IPS-20b (cell line): ENCODE data around the gene WDR83.
"Not testable (repeated sequence)": the region's sequence is repeated elsewhere in the genome, so short reads cannot be mapped to it uniquely, and the experiment has no call there.

Experiments used
- H3K27ac ChIP-seq: one replicate; pipeline ENCODE4 v1.5.1; 2013; ENCODE audit warnings: low read length
- H3K27me3 ChIP-seq: 2 replicates; pipeline ENCODE4 v1.6.1; 2013; ENCODE audit warnings: mild to moderate bottlenecking, low read length, inconsistent platforms; ENCODE audit not compliant: insufficient read depth
- H3K36me3 ChIP-seq: 2 replicates; pipeline ENCODE4 v1.6.1; 2013; ENCODE audit warnings: low read depth, mild to moderate bottlenecking, inconsistent platforms, low read length, moderate library complexity; ENCODE audit not compliant: insufficient read depth
- H3K4me1 ChIP-seq: 2 replicates; pipeline ENCODE4 v1.6.1; 2013; ENCODE audit warnings: mild to moderate bottlenecking, control low read depth, inconsistent platforms, low read length, moderate library complexity; ENCODE audit not compliant: insufficient read depth
- H3K4me3 ChIP-seq: 2 replicates; pipeline ENCODE4 v1.5.1; 2013; ENCODE audit warnings: mild to moderate bottlenecking, low read length, inconsistent platforms
- H3K9ac ChIP-seq: 2 replicates; pipeline ENCODE4 v1.6.1; 2013; ENCODE audit warnings: low read depth, mild to moderate bottlenecking, inconsistent platforms, low read length, moderate library complexity
- H3K9me3 ChIP-seq: 2 replicates; pipeline ENCODE4 v1.6.1; 2013; ENCODE audit warnings: mild to moderate bottlenecking, low read depth, low read length, inconsistent platforms; ENCODE audit not compliant: insufficient read depth

The WDR83 gene

DNA sequence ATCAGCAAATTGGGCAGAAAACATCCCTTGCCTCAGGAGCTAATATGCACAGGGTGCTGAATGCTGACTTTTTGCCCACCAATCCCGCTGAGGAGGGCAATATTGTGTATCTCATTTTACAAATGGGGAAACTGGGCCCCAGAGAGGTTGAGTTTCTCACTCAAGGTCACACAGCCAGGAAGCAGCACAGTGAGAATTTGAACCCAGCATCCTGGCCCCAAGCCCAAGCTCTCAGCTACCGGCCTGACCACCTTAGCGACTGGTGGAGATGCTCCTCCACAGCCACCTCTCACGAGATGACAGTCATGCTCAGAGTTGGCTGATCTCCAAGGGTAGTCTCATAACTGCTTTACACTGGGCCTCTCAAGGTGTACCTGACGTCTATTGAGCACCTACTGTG is 26.4 kb downstream of the WDR83 start:
- Histone ChIP-seq H3K9ac (no peak overlapping the region), H3K27me3 (no peaks in the 10 kb centered on the region), H3K4me1 (0 out of 2 replicates have a peak, but pooled peaks cover 3% of the 10 kb centered on the region), H3K9me3 (no peaks in the 10 kb centered on the region), H3K36me3 (peaks cover 3% of the 10 kb centered on the region; the same call in 1 of the 2 replicates), H3K27ac (no peak overlapping the region), H3K4me3 (no peak overlapping the region)

DNA sequence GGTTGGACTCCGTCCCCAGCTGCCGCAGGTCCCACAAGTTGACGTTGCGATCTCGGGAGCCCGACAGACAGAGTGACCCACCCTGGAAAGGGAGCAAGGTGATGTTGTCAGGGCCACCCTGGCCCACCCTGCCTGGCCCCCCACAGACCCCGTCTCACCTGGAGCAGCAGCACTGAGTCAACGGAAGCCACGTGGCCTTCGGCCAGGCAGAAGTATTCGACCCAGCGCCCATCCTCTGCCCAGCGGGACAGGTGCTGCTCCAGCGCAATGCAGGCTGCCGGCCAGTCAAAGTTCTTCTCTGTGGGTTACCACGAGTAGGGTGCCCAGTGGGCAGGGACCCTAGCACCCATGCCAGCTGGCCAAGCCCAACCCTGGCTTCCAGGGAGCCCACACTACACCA is 28.0 kb downstream of the WDR83 start:
- Histone ChIP-seq H3K4me1 (0 out of 2 replicates have a peak, but pooled peaks cover 3% of the 10 kb centered on the region), H3K36me3 (peaks cover 17% of the 10 kb centered on the region), H3K9ac (no peak overlapping the region), H3K4me3 (no peak overlapping the region), H3K9me3 (no peaks in the 10 kb centered on the region), H3K27me3 (no peaks in the 10 kb centered on the region), H3K27ac (no peak overlapping the region)

DNA sequence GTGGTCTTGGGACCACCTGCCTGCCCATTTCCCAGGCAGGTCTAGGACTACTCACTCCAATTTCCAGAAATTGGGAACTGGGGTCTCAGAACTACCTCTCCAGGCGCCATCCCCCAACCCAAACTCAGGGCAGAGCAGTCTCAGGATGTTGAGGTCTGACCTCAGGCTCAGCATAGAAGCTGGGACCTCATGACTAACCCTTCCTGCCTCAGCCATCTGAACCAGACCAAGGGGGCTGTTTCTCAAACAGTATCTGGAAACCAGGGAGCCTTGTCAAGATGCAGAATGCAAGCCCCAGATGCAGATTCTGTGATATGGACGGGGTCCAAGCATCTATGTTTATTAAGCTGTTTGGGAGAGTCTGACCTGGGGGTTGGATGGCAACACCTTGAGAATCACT is 28.5 kb downstream of the WDR83 start:
- Histone ChIP-seq H3K9ac (peak overlapping the region; percentile 90; the same call in 1 of the 2 replicates), H3K36me3 (peaks cover 22% of the 10 kb centered on the region), H3K4me1 (0 out of 2 replicates have a peak, but pooled peaks cover 3% of the 10 kb centered on the region), H3K27ac (no peak overlapping the region), H3K27me3 (no peaks in the 10 kb centered on the region), H3K9me3 (no peaks in the 10 kb centered on the region), H3K4me3 (no peak overlapping the region)

DNA sequence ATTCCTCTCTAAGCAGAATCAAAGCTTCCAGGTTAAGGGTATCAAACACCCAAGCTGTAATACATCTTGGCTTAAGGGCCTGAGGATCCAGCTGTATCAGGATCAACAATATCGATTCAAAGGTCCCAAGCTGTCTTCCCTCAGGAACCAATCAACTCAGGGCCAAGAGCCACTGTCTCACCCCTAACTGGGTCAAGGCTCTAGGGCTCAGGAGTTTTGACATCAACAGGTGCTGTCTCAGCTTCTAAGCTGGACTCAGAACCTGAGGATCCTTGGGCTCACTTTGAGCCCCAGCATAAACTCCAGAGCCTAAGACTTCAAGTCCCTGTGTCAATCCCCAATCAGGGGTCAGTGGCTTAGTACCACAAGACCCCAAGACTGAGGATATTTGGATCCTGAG is 28.9 kb downstream of the WDR83 start:
- Histone ChIP-seq H3K4me3 (peak overlapping the region; percentile 93), H3K36me3 (peaks cover 24% of the 10 kb centered on the region), H3K9ac (peak overlapping the region; percentile 90; the same call in 1 of the 2 replicates), H3K9me3 (no peaks in the 10 kb centered on the region), H3K4me1 (0 out of 2 replicates have a peak, but pooled peaks cover 3% of the 10 kb centered on the region), H3K27me3 (no peaks in the 10 kb centered on the region), H3K27ac (no peak overlapping the region)

DNA sequence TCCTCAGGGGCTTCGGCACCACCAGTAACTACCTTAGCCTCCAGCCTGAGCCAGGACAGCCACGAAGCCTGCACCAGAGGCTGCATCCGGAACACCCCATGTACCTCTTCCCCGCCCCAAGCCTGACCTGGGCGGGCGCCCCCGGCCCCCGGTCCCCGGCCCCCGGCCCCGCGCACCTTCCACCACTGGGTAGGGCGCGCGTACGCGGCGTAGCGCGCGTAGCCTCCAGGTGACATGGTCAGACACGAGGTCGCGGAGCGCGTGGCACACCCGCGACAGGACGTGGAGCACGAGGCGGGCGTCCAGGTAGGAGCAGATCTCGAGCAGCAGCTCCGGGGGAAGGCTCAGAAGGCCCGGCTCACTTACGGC is 29.4 kb downstream of the WDR83 start:
- H3K27me3 ChIP-seq, result no peaks in the 10 kb centered on the region
- H3K9ac ChIP-seq, result peak overlapping the region; percentile 90; the same call in 1 of the 2 replicates
- H3K4me3 ChIP-seq, result peak overlapping the region; percentile 93
- no peaks in the 10 kb centered on the region for H3K9me3 ChIP-seq
- 0 out of 2 replicates have a peak, but pooled peaks cover 3% of the 10 kb centered on the region for H3K4me1 ChIP-seq
- no peak overlapping the region for H3K27ac ChIP-seq
- H3K36me3 ChIP-seq, result peaks cover 29% of the 10 kb centered on the region

DNA sequence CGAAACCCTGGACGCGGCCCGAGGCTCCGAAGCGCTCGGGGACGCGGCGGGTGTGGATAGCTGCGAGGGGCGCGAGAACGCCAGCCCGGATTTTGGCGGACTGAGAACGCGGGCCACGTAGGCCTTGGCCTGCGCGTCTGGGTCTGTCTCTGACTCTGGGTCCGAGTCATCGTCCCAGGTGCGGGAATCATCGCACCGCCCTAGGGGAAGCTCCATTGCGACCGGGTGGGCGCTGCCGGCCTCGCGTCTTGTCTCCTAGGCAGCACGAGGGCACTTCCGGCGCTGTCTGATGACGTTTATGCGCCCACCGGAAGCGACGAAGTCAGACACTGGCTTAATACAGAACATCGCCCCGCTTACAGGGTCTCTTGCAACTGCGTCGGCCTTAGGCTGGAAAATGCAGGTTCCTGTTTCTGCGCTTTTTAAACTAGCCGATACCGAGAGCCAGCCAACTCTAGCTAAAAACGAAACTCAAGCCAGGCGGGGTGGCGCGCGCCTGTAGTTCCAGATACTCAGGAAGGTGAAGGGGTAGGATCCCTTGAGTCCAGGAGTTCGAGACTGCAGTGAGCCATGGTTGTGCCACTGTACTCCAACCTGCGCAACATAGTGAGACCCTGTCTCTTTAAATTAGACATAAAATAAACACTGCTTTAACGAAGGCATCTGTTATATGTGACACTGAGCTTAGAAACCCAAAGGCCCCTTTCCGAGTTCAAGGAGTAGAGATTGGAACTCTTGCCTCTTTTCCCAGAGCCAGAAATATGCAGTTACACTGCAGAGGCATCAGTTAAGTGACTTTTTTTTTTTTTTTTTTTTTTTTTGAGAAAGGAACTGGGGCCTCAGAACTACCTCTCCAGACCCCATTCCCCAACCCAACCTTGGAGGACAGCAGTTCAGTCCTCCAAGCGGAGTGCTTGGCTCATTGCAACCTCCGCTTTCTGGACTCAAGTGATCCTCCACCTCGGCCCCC is 30.0 kb downstream of the WDR83 start, which contains the start of gene FBXW9:
Gene FBXW9, minus strand, starts transcription at position 266 of the 970 bp plus-strand sequence. Its CDS starts 50 bp downstream, at position 216.
- H3K9me3 ChIP-seq, result no peaks in the 10 kb centered on the region
- peak within 1 kb of the TSS; percentile 90 for H3K9ac ChIP-seq
- H3K27me3 ChIP-seq, result no peaks in the 10 kb centered on the region
- peak within 1 kb of the TSS; percentile 59 for H3K27ac ChIP-seq
- H3K4me1 ChIP-seq, result 0 out of 2 replicates have a peak, but pooled peaks cover 3% of the 10 kb centered on the region
- peak within 1 kb of the TSS; percentile 93 for H3K4me3 ChIP-seq
- H3K36me3 ChIP-seq, result peaks cover 36% of the 10 kb centered on the region

DNA sequence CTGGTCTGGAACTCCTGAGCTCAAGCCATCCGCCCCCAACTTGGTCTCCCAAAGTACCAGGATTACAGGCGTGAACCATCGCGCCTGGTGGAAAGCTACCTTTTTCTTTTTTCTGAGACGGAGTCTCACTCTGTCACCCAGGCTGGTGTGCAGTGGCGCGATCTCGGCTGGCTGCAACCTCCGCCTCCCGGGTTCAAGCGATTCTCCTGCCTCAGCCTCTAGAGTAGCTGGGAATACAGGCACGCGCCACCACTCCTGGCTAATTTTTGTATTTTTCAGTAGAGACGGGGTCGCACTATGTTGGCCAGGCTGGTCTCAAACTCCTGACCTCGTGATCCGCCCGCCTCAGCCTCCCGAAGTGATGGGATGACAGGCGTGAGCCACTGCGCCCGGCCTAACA is 30.8 kb downstream of the WDR83 start:
- H3K27ac ChIP-seq, H3K9me3 ChIP-seq, H3K4me1 ChIP-seq, H3K27me3 ChIP-seq: not testable (repeated sequence)
- H3K36me3 ChIP-seq, result peaks cover 44% of the 10 kb centered on the region
- peak overlapping the region; percentile 90; the same call in 1 of the 2 replicates for H3K9ac ChIP-seq
- peak overlapping the region; percentile 93; the same call in 1 of the 2 replicates for H3K4me3 ChIP-seq

DNA sequence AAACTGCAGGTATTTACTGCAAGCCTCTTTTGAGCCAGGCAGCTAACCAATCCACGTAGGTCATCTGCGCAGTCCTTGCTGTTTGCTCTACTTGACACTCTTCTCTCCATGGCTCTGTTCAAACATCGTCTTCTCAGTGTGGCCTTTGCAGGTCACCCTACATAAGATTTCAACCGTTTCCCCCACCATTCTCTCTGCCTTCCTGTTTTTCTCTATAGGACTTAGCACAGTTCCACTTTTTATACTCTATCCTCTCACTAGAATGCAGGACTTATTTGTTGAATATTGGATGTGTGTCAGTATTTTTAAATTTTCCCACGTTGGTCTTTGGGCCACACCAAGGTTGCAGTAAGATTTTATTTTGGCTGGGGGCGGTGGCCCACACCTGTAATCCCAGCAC is 31.5 kb downstream of the WDR83 start:
- peaks cover 50% of the 10 kb centered on the region for H3K36me3 ChIP-seq
- 0 out of 2 replicates have a peak, but pooled peaks cover 3% of the 10 kb centered on the region for H3K4me1 ChIP-seq
- H3K9me3 ChIP-seq, result no peaks in the 10 kb centered on the region
- H3K4me3 ChIP-seq, result no peak overlapping the region
- no peaks in the 10 kb centered on the region for H3K27me3 ChIP-seq
- H3K9ac ChIP-seq, result no peak overlapping the region
- H3K27ac ChIP-seq, result no peak overlapping the region

DNA sequence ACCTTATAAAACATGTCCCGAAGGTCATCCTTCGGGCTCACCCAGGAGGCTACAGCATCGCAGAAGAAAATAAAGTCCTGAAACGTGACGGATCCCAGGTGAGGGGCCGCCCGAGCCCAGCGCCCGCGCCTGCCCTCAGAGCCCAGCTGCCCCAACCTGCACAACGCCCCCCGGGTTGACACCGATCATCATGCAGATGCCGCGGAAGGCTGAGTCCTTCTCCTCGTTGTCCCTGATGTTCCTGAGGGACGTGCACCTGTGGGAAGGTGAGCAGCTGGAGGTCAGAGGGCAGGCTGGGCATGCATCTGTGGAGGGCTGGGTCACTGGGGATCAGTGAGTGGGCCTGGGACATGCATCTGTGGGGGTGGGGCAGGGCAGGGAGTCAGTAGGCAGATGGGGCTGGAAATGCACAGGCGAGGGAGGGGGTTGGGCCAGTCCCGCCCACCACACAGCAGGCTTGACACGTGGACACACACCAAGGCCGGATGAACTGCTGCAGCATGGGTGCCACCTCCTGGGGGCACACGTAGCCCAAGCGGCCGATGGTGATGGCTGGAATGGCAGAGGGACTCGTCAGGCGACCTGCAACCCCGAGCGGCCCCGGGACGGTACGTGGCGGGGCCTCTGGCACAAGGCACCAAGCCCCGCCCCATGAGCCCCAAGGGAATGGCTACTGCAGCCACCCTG is 35.1 kb downstream of the WDR83 start:
- Histone ChIP-seq H3K4me1 (no peaks in the 10 kb centered on the region), H3K27me3 (no peaks in the 10 kb centered on the region), H3K36me3 (peaks cover 85% of the 10 kb centered on the region), H3K27ac (no peak overlapping the region), H3K9ac (no peak overlapping the region), H3K4me3 (no peak overlapping the region), H3K9me3 (no peaks in the 10 kb centered on the region)

DNA sequence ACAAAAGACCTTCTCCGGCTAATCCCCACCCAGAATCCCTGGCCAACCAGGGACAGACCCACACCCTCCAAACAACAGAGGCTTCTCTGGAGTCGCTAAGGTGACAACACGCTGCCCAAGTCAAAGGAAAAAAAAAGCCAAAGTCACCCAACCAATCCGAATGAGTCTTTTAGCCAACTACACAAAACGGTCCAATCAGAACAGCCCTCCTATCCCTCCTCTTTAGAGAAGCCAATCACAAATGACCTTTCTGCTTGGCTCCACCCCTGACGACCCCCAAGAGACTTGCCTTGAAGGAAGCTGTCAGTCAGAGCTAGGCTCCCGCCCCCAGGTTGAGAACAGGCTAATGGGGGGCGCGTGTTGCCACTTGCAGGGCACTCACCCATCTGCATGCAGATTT is 36.4 kb downstream of the WDR83 start:
- Histone ChIP-seq H3K4me3 (no peak overlapping the region), H3K36me3 (peaks cover 93% of the 10 kb centered on the region), H3K4me1 (no peaks in the 10 kb centered on the region), H3K27me3 (no peaks in the 10 kb centered on the region), H3K9me3 (no peaks in the 10 kb centered on the region), H3K9ac (no peak overlapping the region), H3K27ac (no peak overlapping the region)

DNA sequence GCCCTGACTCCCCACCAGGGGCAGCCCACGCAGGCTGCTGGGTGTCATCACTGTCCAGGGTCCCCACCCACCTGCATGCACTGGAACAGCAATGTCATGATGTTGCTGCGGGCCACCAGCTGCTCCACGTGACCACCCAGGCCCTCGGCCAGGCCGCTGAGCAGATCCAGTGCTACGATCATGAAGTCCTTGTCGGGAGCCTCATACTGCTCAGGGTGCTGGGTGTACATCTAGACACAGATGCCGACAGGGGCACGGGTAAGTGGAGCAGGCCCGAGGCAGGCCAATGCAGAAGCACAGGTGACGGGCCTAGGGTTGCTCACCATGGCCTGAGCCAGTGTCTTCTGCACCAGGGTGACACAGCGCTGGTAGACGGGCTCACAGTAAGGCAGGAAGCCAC is 38.6 kb downstream of the WDR83 start:
- Histone ChIP-seq H3K27me3 (no peaks in the 10 kb centered on the region), H3K4me1 (no peaks in the 10 kb centered on the region), H3K9me3 (no peaks in the 10 kb centered on the region), H3K4me3 (no peak overlapping the region), H3K36me3 (peaks cover 93% of the 10 kb centered on the region), H3K27ac (no peak overlapping the region), H3K9ac (no peak overlapping the region)
